Activated CD4-positive, alpha-beta memory T cell treated with anti-CD3 and anti-CD28 coated beads, Interleukin-2, amount 10 ng/mL, durations not matched to agents 7 days and 5 days (primary cell): Measurements from ENCODE around the gene HNRNPUL1. TPM values are rescaled to one million over a fixed set of nuclear protein-coding genes. Genes with fewer than 3 reads are reported as not detected.
A peak's percentile ranks its signal among the peaks of the same experiment; 100 is the strongest.

Experiments used
- CTCF ChIA-PET: fragments of 350-600 bp; sonication (Branson Sonifier 250); formaldehyde crosslinking; loops from one replicate; lab custom pipeline; 2021; ENCODE audit warnings: antibody characterized with exemption, inconsistent platforms; lab: Charles Lee
- POLR2A ChIA-PET: fragments of 350-600 bp; sonication (Branson Sonifier 250); formaldehyde crosslinking; loops from one replicate; lab custom pipeline; 2021; ENCODE audit warnings: antibody characterized with exemption; lab: Charles Lee
- DNase-seq: peaks from one replicate; pipeline ENCODE4 v3.0.0-alpha.2; 2020
- H3K27ac Mint-ChIP-seq: one replicate; pipeline ENCODE4 v1.8.0; 2021; ENCODE audit warnings: mild to moderate bottlenecking, mixed read lengths
- H3K27me3 Mint-ChIP-seq: one replicate; pipeline ENCODE4 v1.8.0; 2021; ENCODE audit warnings: mixed read lengths
- H3K36me3 Mint-ChIP-seq: one replicate; pipeline ENCODE4 v1.8.0; 2021; ENCODE audit warnings: low read depth, mixed read lengths
- H3K4me1 Mint-ChIP-seq: one replicate; pipeline ENCODE4 v1.8.0; 2021; ENCODE audit warnings: mixed read lengths
- H3K4me3 Mint-ChIP-seq: one replicate; pipeline ENCODE4 v1.8.0; 2021; ENCODE audit warnings: mild to moderate bottlenecking, mixed read lengths
- H3K9me3 Mint-ChIP-seq: one replicate; pipeline ENCODE4 v1.8.0; 2021; ENCODE audit warnings: mixed read lengths
- total RNA-seq, 2 experiments: library from RNA; stranded (reverse); gene quantifications; one replicate each; pipeline ENCODE4 v1.2.3, GENCODE V29; 2021

HNRNPUL1 gene
- total RNA-seq, 2 experiments from 2014 or later: 373 to 398 TPM

GRCh38 chr19:41325640-41325946 lies 61.4 kb downstream of the HNRNPUL1 start:
- Mint-ChIP-seq H3K27me3 (no peaks in the 10 kb centered on the region), H3K27ac (no peak overlapping the region), H3K9me3 (no peaks in the 10 kb centered on the region), H3K4me3 (no peak overlapping the region), H3K36me3 (peaks cover 58% of the 10 kb centered on the region), H3K4me1 (peaks cover 62% of the 10 kb centered on the region)
- CTCF ChIA-PET: no interaction called here
- POLR2A ChIA-PET: interaction anchor here (1.5 to 7.7 kb wide), 4 partner anchors 16 to 103 kb away, joined by 3 to 45 read pairs (median 24); partner anchors contain the start of gene CCDC97
- no peak for DNase-seq

- Mint-ChIP-seq H3K27ac (peak overlapping the region; percentile 87), H3K27me3 (no peaks in the 10 kb centered on the region), H3K9me3 (no peaks in the 10 kb centered on the region), H3K4me1 (peaks cover 63% of the 10 kb centered on the region), H3K4me3 (peak overlapping the region; percentile 65), H3K36me3 (peaks cover 55% of the 10 kb centered on the region)
- ChIA-PET CTCF (no interaction called here), POLR2A (interaction anchor here (1.4 to 7.7 kb wide), 8 partner anchors 9 to 62 kb away, joined by 3 to 65 read pairs (median 34); partner anchors contain the start of genes CCDC97, HNRNPUL1 and TGFB1)
- DNase-seq: peak; percentile 38
Observed at GRCh38 chr19:41325947-41326706, 62.0 kb downstream of the HNRNPUL1 start.

- Mint-ChIP-seq H3K27ac (peak overlapping the region; percentile 87), H3K9me3 (no peaks in the 10 kb centered on the region), H3K27me3 (no peaks in the 10 kb centered on the region), H3K36me3 (peaks cover 58% of the 10 kb centered on the region), H3K4me3 (peak overlapping the region; percentile 65), H3K4me1 (peaks cover 69% of the 10 kb centered on the region)
- DNase-seq: peak; percentile 47
- ChIA-PET POLR2A (interaction anchor here (0.7 to 7.7 kb wide), 18 partner anchors 10 to 550 kb away, joined by 3 to 65 read pairs (median 6); partner anchors contain the start of genes B9D2, CCDC97, DMAC2 and HNRNPUL1), CTCF (interaction anchor here (1.0 to 3.2 kb wide), 6 partner anchors 10 to 104 kb away, joined by 3 to 27 read pairs (median 6); partner anchors contain the start of genes HNRNPUL1 and TGFB1)
Observed at GRCh38 chr19:41327076-41327575, 63.0 kb downstream of the HNRNPUL1 start.

GRCh38 chr19:41327576-41328156 lies 63.5 kb downstream of the HNRNPUL1 start:
- Mint-ChIP-seq H3K9me3 (no peaks in the 10 kb centered on the region), H3K4me1 (peaks cover 73% of the 10 kb centered on the region), H3K27ac (peak overlapping the region; percentile 95), H3K4me3 (peak overlapping the region; percentile 68), H3K36me3 (peaks cover 58% of the 10 kb centered on the region), H3K27me3 (no peaks in the 10 kb centered on the region)
- ChIA-PET POLR2A (interaction anchor here (0.7 to 7.7 kb wide), 19 partner anchors 9 to 550 kb away, joined by 3 to 65 read pairs (median 6); partner anchors contain the start of genes B9D2, CCDC97, DMAC2 and HNRNPUL1), CTCF (interaction anchor here (1.0 to 3.2 kb wide), 7 partner anchors 10 to 103 kb away, joined by 3 to 27 read pairs (median 4); partner anchors contain the start of genes HNRNPUL1 and TGFB1)
- DNase-seq: peak; percentile 89

GRCh38 chr19:41328157-41328841 lies 64.1 kb downstream of the HNRNPUL1 start:
- ChIA-PET CTCF (interaction anchor here (1.0 to 3.2 kb wide), 7 partner anchors 11 to 103 kb away, joined by 3 to 27 read pairs (median 4); partner anchors contain the start of genes HNRNPUL1 and TGFB1), POLR2A (interaction anchor here (1.0 to 7.7 kb wide), 14 partner anchors 8 to 112 kb away, joined by 3 to 65 read pairs (median 10); partner anchors contain the start of genes B9D2, CCDC97, DMAC2 and HNRNPUL1)
- peak; percentile 69 for DNase-seq
- peak overlapping the region; percentile 68 for H3K4me3 Mint-ChIP-seq
- no peaks in the 10 kb centered on the region for H3K27me3 Mint-ChIP-seq
- H3K4me1 Mint-ChIP-seq: peaks cover 69% of the 10 kb centered on the region
- H3K27ac Mint-ChIP-seq: peak overlapping the region; percentile 95
- no peaks in the 10 kb centered on the region for H3K9me3 Mint-ChIP-seq
- H3K36me3 Mint-ChIP-seq: peaks cover 55% of the 10 kb centered on the region

- no peak for DNase-seq
- peaks cover 60% of the 10 kb centered on the region for H3K36me3 Mint-ChIP-seq
- H3K9me3 Mint-ChIP-seq: no peaks in the 10 kb centered on the region
- CTCF ChIA-PET: interaction anchor here (1.1 to 3.2 kb wide), 5 partner anchors 20 to 103 kb away, joined by 3 to 27 read pairs (median 7); partner anchors contain the start of genes HNRNPUL1 and TGFB1
- peak overlapping the region; percentile 95 for H3K27ac Mint-ChIP-seq
- H3K4me3 Mint-ChIP-seq: peak overlapping the region; percentile 68
- H3K27me3 Mint-ChIP-seq: no peaks in the 10 kb centered on the region
- POLR2A ChIA-PET: interaction anchor here (2.1 to 7.7 kb wide), 10 partner anchors 8 to 111 kb away, joined by 6 to 65 read pairs (median 24); partner anchors contain the start of genes CCDC97, DMAC2, HNRNPUL1 and TGFB1
- peaks cover 73% of the 10 kb centered on the region for H3K4me1 Mint-ChIP-seq
Observed at GRCh38 chr19:41328842-41329225, 64.7 kb downstream of the HNRNPUL1 start.

GRCh38 chr19:41330481-41330880 lies 66.3 kb downstream of the HNRNPUL1 start:
- Mint-ChIP-seq H3K27me3 (no peaks in the 10 kb centered on the region), H3K4me3 (no peak overlapping the region), H3K27ac (peak overlapping the region; percentile 84), H3K36me3 (peaks cover 65% of the 10 kb centered on the region), H3K4me1 (peaks cover 68% of the 10 kb centered on the region), H3K9me3 (no peaks in the 10 kb centered on the region)
- POLR2A ChIA-PET: no interaction called here
- DNase-seq: no peak
- CTCF ChIA-PET: no interaction called here

- Mint-ChIP-seq H3K9me3 (no peaks in the 10 kb centered on the region), H3K27ac (peak overlapping the region; percentile 67), H3K4me3 (no peak overlapping the region), H3K27me3 (no peaks in the 10 kb centered on the region), H3K4me1 (peaks cover 69% of the 10 kb centered on the region), H3K36me3 (peaks cover 67% of the 10 kb centered on the region)
- ChIA-PET POLR2A (interaction anchor here (1.2 kb wide), 2 partner anchors 17 to 23 kb away, joined by 3 read pairs; no protein-coding TSS in a partner anchor), CTCF (no interaction called here)
- no peak for DNase-seq
Observed at GRCh38 chr19:41330946-41331678, 66.9 kb downstream of the HNRNPUL1 start.

GRCh38 chr19:41332000-41332399 lies 67.8 kb downstream of the HNRNPUL1 start:
- DNase-seq: no peak
- H3K9me3 Mint-ChIP-seq: no peaks in the 10 kb centered on the region
- H3K27me3 Mint-ChIP-seq: no peaks in the 10 kb centered on the region
- H3K27ac Mint-ChIP-seq: no peak overlapping the region
- peaks cover 64% of the 10 kb centered on the region for H3K36me3 Mint-ChIP-seq
- H3K4me1 Mint-ChIP-seq: peaks cover 64% of the 10 kb centered on the region
- CTCF ChIA-PET: interaction anchor here (1.1 kb wide), 1 partner anchor 68 kb away, joined by 4 read pairs; the partner anchor contains the start of gene HNRNPUL1
- POLR2A ChIA-PET: interaction anchor here (1.0 to 1.2 kb wide), 3 partner anchors 16 to 32 kb away, joined by 3 read pairs; partner anchors contain the start of gene B9D2
- no peak overlapping the region for H3K4me3 Mint-ChIP-seq

GRCh38 chr19:41332468-41332867 lies 68.3 kb downstream of the HNRNPUL1 start:
- H3K9me3 Mint-ChIP-seq: no peaks in the 10 kb centered on the region
- H3K27ac Mint-ChIP-seq: no peak overlapping the region
- ChIA-PET POLR2A (interaction anchor here (1.0 to 1.2 kb wide), 3 partner anchors 16 to 31 kb away, joined by 3 read pairs; partner anchors contain the start of gene B9D2), CTCF (interaction anchor here (1.1 kb wide), 1 partner anchor 68 kb away, joined by 4 read pairs; the partner anchor contains the start of gene HNRNPUL1)
- H3K27me3 Mint-ChIP-seq: no peaks in the 10 kb centered on the region
- H3K4me1 Mint-ChIP-seq: peaks cover 63% of the 10 kb centered on the region
- peaks cover 64% of the 10 kb centered on the region for H3K36me3 Mint-ChIP-seq
- H3K4me3 Mint-ChIP-seq: no peak overlapping the region
- no peak for DNase-seq

- POLR2A ChIA-PET: interaction anchor here (2.9 kb wide), 1 partner anchor 17 kb away, joined by 15 read pairs; no protein-coding TSS in a partner anchor
- DNase-seq: no peak
- Mint-ChIP-seq H3K4me1 (peaks cover 55% of the 10 kb centered on the region), H3K27me3 (no peaks in the 10 kb centered on the region), H3K9me3 (no peaks in the 10 kb centered on the region), H3K4me3 (no peak overlapping the region), H3K27ac (peak overlapping the region; percentile 36), H3K36me3 (peaks cover 70% of the 10 kb centered on the region)
- CTCF ChIA-PET: interaction anchor here (0.7 kb wide), 1 partner anchor 17 kb away, joined by 4 read pairs; no protein-coding TSS in a partner anchor
Observed at GRCh38 chr19:41334793-41335192, 70.6 kb downstream of the HNRNPUL1 start.
